ENCODE measurements around the gene CCDC167.

DNA sequence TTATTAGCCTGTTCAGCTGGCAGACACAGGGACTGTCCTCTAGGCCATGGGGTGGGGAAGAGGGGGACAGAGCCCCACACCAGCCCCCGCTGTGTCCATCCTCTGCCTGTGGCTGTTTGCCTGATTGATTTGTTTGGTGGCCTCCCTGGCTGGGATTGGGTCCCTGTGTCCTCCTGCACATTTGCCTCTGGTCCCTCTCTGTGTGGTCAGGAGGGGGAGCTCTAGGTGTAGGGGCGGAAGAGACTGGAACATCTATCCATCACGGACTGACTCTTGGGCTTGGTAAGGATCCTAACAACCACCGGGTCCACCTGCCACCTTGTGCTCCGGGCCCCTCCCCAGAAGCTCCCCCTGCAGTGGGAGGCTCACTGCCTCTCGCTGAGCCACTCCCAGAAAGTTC, 38.4 kb upstream of the CCDC167 start:
- TF ChIP-seq TAF1 (IDR thresholded peaks at IDR 0.05; ENCODE audit: low read depth, low read length), result no peak
- TF ChIP-seq EZH2 (IDR thresholded peaks at IDR 0.05; ENCODE audit: low read depth, low read length, severe bottlenecking), result no peak
- no peak for TF ChIP-seq POLR2A (IDR thresholded peaks at IDR 0.05; ENCODE audit: control extremely low read depth in 1 of 2, low read depth in 2 of 2, low read length in 2 of 2)
- TF ChIP-seq, protein P1, sequence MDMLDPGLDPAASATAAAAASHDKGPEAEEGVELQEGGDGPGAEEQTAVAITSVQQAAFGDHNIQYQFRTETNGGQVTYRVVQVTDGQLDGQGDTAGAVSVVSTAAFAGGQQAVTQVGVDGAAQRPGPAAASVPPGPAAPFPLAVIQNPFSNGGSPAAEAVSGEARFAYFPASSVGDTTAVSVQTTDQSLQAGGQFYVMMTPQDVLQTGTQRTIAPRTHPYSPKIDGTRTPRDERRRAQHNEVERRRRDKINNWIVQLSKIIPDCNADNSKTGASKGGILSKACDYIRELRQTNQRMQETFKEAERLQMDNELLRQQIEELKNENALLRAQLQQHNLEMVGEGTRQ (IDR thresholded peaks at IDR 0.05; ENCODE audit: low read length), result no peak
